ENCODE data around the gene ARHGAP15.

DNA sequence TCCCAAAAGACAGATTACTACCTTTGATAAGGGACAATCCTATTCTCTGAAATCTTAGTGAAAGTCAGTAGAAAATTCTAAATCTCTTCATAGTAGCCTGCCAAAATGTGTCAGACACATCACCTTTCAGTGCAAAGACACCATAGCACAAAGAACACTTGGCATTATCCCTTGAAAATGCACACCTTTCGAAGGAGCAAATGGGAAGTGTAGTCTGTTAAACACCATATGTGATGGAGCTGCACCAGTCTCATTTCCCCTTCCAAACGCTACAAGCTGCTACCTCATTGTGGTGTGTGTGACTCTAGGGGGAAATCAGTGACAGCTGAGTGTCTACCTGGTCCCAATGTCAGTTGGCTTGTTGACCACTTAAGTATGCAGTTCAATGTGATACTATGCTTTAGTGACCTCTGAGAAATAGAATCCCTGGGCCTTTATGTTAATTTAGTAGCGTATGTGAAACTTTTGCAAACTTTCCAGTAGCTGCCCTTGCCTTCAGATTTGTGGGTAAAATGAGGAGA, 551.7 kb downstream of the ARHGAP15 start:
- no peak for TF ChIP-seq POLR2A (IDR thresholded peaks at IDR 0.05)
- TF ChIP-seq, protein P1, sequence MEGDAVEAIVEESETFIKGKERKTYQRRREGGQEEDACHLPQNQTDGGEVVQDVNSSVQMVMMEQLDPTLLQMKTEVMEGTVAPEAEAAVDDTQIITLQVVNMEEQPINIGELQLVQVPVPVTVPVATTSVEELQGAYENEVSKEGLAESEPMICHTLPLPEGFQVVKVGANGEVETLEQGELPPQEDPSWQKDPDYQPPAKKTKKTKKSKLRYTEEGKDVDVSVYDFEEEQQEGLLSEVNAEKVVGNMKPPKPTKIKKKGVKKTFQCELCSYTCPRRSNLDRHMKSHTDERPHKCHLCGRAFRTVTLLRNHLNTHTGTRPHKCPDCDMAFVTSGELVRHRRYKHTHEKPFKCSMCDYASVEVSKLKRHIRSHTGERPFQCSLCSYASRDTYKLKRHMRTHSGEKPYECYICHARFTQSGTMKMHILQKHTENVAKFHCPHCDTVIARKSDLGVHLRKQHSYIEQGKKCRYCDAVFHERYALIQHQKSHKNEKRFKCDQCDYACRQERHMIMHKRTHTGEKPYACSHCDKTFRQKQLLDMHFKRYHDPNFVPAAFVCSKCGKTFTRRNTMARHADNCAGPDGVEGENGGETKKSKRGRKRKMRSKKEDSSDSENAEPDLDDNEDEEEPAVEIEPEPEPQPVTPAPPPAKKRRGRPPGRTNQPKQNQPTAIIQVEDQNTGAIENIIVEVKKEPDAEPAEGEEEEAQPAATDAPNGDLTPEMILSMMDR (IDR thresholded peaks at IDR 0.05), result no peak
- TF ChIP-seq EP300 (IDR thresholded peaks at IDR 0.05; ENCODE audit: low read depth), result no peak

Data from transverse colon (tissue), 3 donors.